ENCODE measurements around the gene NGB. TPM values are rescaled to one million over a fixed set of nuclear protein-coding genes. Genes with fewer than 3 reads are reported as not detected.

The NGB gene
- total and polyA plus RNA-seq, 2 donors (not counting 1 experiment from before 2014, with no cell fraction given): not detected

- ChIA-PET CTCF (no interaction called here), POLR2A (no interaction called here)
- Mint-ChIP-seq H3K27me3 (peaks cover 4% of the 10 kb centered on the region), H3K4me3 (no peak overlapping the region), H3K4me1 (peaks cover 4% of the 10 kb centered on the region), H3K9me3 (ENCODE audit: insufficient read depth) (no peaks in the 10 kb centered on the region), H3K27ac (no peak overlapping the region)
- Histone ChIP-seq H3K4me2 (replicated peaks; ENCODE audit: low read depth, low read length, poor library complexity, severe bottlenecking) (no peak overlapping the region), H2AFZ (ENCODE audit: insufficient read depth, low read depth, low read length, poor library complexity, severe bottlenecking) (no peak overlapping the region), H3K27ac (ENCODE audit: low read length in 2 of 2) (no peak overlapping the region), H3K27me3 (replicated peaks in 1 of 4; ENCODE audit: control extremely low read depth in 1 of 4, control insufficient read depth in 3 of 4, insufficient read depth in 4 of 4, low read length in 3 of 4) (peaks cover 0 to 7% (median 0%) of the 10 kb centered on the region in 4 experiments), H3K4me1 (ENCODE audit: control insufficient read depth in 2 of 2, insufficient read depth in 2 of 2, low read length in 2 of 2) (peaks cover 0 to 4% of the 10 kb centered on the region in 2 donors), H3K9me3 (ENCODE audit: control extremely low read depth in 1 of 3, control insufficient read depth in 2 of 3, insufficient read depth in 1 of 3, low read length in 2 of 3) (no peaks in the 10 kb centered on the region), H4K20me1 (ENCODE audit: control insufficient read depth, insufficient read depth, low read length, poor library complexity, severe bottlenecking) (no peaks in the 10 kb centered on the region), H3K79me2 (ENCODE audit: control insufficient read depth, insufficient read depth, low read length) (no peaks in the 10 kb centered on the region), H3K9ac (ENCODE audit: low read length) (no peak overlapping the region), H3K4me3 (ENCODE audit: control extremely low read depth in 1 of 5, extremely low read depth in 1 of 5, insufficient read depth in 1 of 5, low read depth in 2 of 5, low read length in 4 of 5) (no peak overlapping the region), H3K36me3 (replicated peaks in 1 of 2; ENCODE audit: control extremely low read depth in 1 of 2, control insufficient read depth in 1 of 2, extremely low read depth in 1 of 2, insufficient read depth in 2 of 2, low read length in 1 of 2) (no peaks in the 10 kb centered on the region)
- DNase-seq (no peak), ATAC-seq (ENCODE audit: low read depth) (no peak)
- WGBS (ENCODE audit: insufficient coverage): 89% methylated on average over 11 of the region's 11 CpGs
- intact Hi-C loops (cut with micrococcal nuclease): no loop called here
- no peak for TF ChIP-seq CTCF (IDR thresholded peaks at IDR 0.05)
Measured at GRCh38 chr14:77260199-77260598, 10.8 kb downstream of the NGB start.

- Mint-ChIP-seq H3K27ac (no peak overlapping the region), H3K4me3 (no peak overlapping the region), H3K4me1 (no peaks in the 10 kb centered on the region), H3K27me3 (peaks cover 4% of the 10 kb centered on the region), H3K9me3 (ENCODE audit: insufficient read depth) (no peaks in the 10 kb centered on the region)
- H3K79me2 ChIP-seq (ENCODE audit: control insufficient read depth, insufficient read depth, low read length): no peaks in the 10 kb centered on the region
- ChIA-PET CTCF (no interaction called here), POLR2A (no interaction called here)
- no peak for TF ChIP-seq CTCF (IDR thresholded peaks at IDR 0.05)
- TF ChIP-seq EZH2 (IDR thresholded peaks at IDR 0.05; ENCODE audit: borderline replicate concordance, insufficient read depth, low read depth, low read length, poor library complexity, severe bottlenecking): no peak
- H3K4me1 ChIP-seq (ENCODE audit: control insufficient read depth in 2 of 2, insufficient read depth in 2 of 2, low read length in 2 of 2): no peaks in the 10 kb centered on the region
- H3K4me2 ChIP-seq (replicated peaks; ENCODE audit: low read depth, low read length, poor library complexity, severe bottlenecking): no peak overlapping the region
- no peak overlapping the region for H3K9ac ChIP-seq (ENCODE audit: low read length)
- peaks cover 0 to 7% (median 0%) of the 10 kb centered on the region in 4 experiments for H3K27me3 ChIP-seq (replicated peaks in 1 of 4; ENCODE audit: control extremely low read depth in 1 of 4, control insufficient read depth in 3 of 4, insufficient read depth in 4 of 4, low read length in 3 of 4)
- no peak for ATAC-seq (ENCODE audit: low read depth)
- H3K4me3 ChIP-seq (ENCODE audit: control extremely low read depth in 1 of 5, extremely low read depth in 1 of 5, insufficient read depth in 1 of 5, low read depth in 2 of 5, low read length in 4 of 5): no peak overlapping the region
- intact Hi-C loops (cut with micrococcal nuclease): no loop called here
- H4K20me1 ChIP-seq (ENCODE audit: control insufficient read depth, insufficient read depth, low read length, poor library complexity, severe bottlenecking): no peaks in the 10 kb centered on the region
- no peak for DNase-seq
- no peak overlapping the region for H2AFZ ChIP-seq (ENCODE audit: insufficient read depth, low read depth, low read length, poor library complexity, severe bottlenecking)
- no peak overlapping the region for H3K27ac ChIP-seq (ENCODE audit: low read length in 2 of 2)
- H3K36me3 ChIP-seq (replicated peaks in 1 of 2; ENCODE audit: control extremely low read depth in 1 of 2, control insufficient read depth in 1 of 2, extremely low read depth in 1 of 2, insufficient read depth in 2 of 2, low read length in 1 of 2): no peaks in the 10 kb centered on the region
- no peaks in the 10 kb centered on the region for H3K9me3 ChIP-seq (ENCODE audit: control extremely low read depth in 1 of 3, control insufficient read depth in 2 of 3, insufficient read depth in 1 of 3, low read length in 2 of 3)
- WGBS (ENCODE audit: insufficient coverage): 95% methylated on average over 7 of the region's 11 CpGs
Measured at GRCh38 chr14:77259025-77259715, 11.8 kb downstream of the NGB start.

All from B cell (primary cell).